ENCODE data around the gene HOGA1. TPM values are rescaled to one million over a fixed set of nuclear protein-coding genes. Genes with fewer than 3 reads are reported as not detected.
A peak's percentile ranks its signal among the peaks of the same experiment; 100 is the strongest.

HOGA1 gene
- total RNA-seq, 1 experiment from 2014 or later, result 0.08 TPM

GRCh38 chr10:97573672-97574071 is 10.5 kb upstream of the HOGA1 start:
- Histone ChIP-seq H3K4me3 (ENCODE audit: low read depth in 2 of 2, low read length in 2 of 2) (no peak overlapping the region), H3K4me1 (ENCODE audit: control insufficient read depth, insufficient read depth, low read length) (peaks cover 55% of the 10 kb centered on the region), H3K36me3 (ENCODE audit: control insufficient read depth, insufficient read depth, low read length) (no peaks in the 10 kb centered on the region), H3K27ac (ENCODE audit: low read length) (peak overlapping the region; percentile 87), H3K27me3 (ENCODE audit: control insufficient read depth, insufficient read depth, low read length) (no peaks in the 10 kb centered on the region), H3K9me3 (ENCODE audit: control insufficient read depth, insufficient read depth, low read depth, low read length) (no peaks in the 10 kb centered on the region)
- POLR2A ChIA-PET, result interaction anchor here (0.6 to 0.7 kb wide), 2 partner anchors 19 to 24 kb away, joined by 3 read pairs; no protein-coding TSS in a partner anchor
- CTCF ChIA-PET, result interaction anchor here (0.6 to 1.6 kb wide), 2 partner anchors 38 to 114 kb away, joined by 4 read pairs; no protein-coding TSS in a partner anchor
- DNase-seq (ENCODE audit: low read depth, low spot score) (no peak), ATAC-seq (no peak)
- no TSS peak for BruUV-seq (replicated peaks)
- TF ChIP-seq POLR2AphosphoS5 (IDR thresholded peaks at IDR 0.05; ENCODE audit: low read depth, low read length), result no peak
- TF ChIP-seq REST (IDR thresholded peaks at IDR 0.05; ENCODE audit: insufficient read depth in 1 of 2, low read depth in 2 of 2, low read length in 1 of 2), result no peak
- intact Hi-C loops (cut with micrococcal nuclease; ENCODE audit: unreplicated experiment) (loop anchor here (2.0 kb wide), 1 partner anchor 39 kb away; no protein-coding TSS in a partner anchor), in situ Hi-C loops (cut with HindIII; ENCODE audit: low pct_unique_long_range_greater_than_20kb, low sequenced_read_pairs) (no loop called here)

GRCh38 chr10:97574374-97575126 is 9.6 kb upstream of the HOGA1 start:
- H3K36me3 ChIP-seq (ENCODE audit: control insufficient read depth, insufficient read depth, low read length), result no peaks in the 10 kb centered on the region
- POLR2A ChIA-PET, result interaction anchor here (0.6 kb wide), 1 partner anchor 25 kb away, joined by 3 read pairs; no protein-coding TSS in a partner anchor
- no peaks in the 10 kb centered on the region for H3K27me3 ChIP-seq (ENCODE audit: control insufficient read depth, insufficient read depth, low read length)
- in situ Hi-C loops (cut with HindIII; ENCODE audit: low pct_unique_long_range_greater_than_20kb, low sequenced_read_pairs), result no loop called here
- ATAC-seq (peak; percentile 88), DNase-seq (ENCODE audit: low read depth, low spot score) (peak; percentile 94)
- H3K27ac ChIP-seq (ENCODE audit: low read length), result peak overlapping the region; percentile 87
- BruUV-seq (replicated peaks), result no TSS peak
- TF ChIP-seq SIN3A (IDR thresholded peaks at IDR 0.05; ENCODE audit: borderline replicate concordance, insufficient read depth, low read depth, low read length) (0 out of 2 replicates have a peak, but pooled peaks have one; percentile 43), CTCF (IDR thresholded peaks at IDR 0.05) (no peak), REST (IDR thresholded peaks at IDR 0.05; ENCODE audit: insufficient read depth in 1 of 2, low read depth in 2 of 2, low read length in 1 of 2) (peak in 1 of 2 experiments; percentile 72; a peak in 1 of 4 replicates), TCF7L2 (IDR thresholded peaks at IDR 0.05; ENCODE audit: low read depth, low read length) (peak; percentile 35; the same call in 1 of the 2 replicates), POLR2AphosphoS5 (IDR thresholded peaks at IDR 0.05; ENCODE audit: low read depth, low read length) (peak; percentile 96)
- H3K9me3 ChIP-seq (ENCODE audit: control insufficient read depth, insufficient read depth, low read depth, low read length), result no peaks in the 10 kb centered on the region
- CTCF ChIA-PET, result interaction anchor here (0.6 to 1.6 kb wide), 3 partner anchors 22 to 110 kb away, joined by 4 to 5 read pairs (median 5); no protein-coding TSS in a partner anchor
- intact Hi-C loops (cut with micrococcal nuclease; ENCODE audit: unreplicated experiment), result no loop called here
- H3K4me1 ChIP-seq (ENCODE audit: control insufficient read depth, insufficient read depth, low read length), result peaks cover 55% of the 10 kb centered on the region
- H3K4me3 ChIP-seq (ENCODE audit: low read depth in 2 of 2, low read length in 2 of 2), result no peak overlapping the region

Data from Panc1 (cell line).